K562 (cell line): Measurements from ENCODE around the gene PPP1R37. TPM values are rescaled to one million over a fixed set of nuclear protein-coding genes. Genes with fewer than 3 reads are reported as not detected.

ENCODE experiments used
- ADNP ChIP-seq: fragments of 200-800 bp; sonication (Bioruptor generic); IDR thresholded peaks from 2 replicates; pipeline ENCODE4 v1.6.1; 2016; ENCODE audit warnings: missing genetic modification characterization, missing compliant biosample characterization
- BCL6 ChIP-seq: fragments of 250-450 bp; sonication (Bioruptor Pico); IDR thresholded peaks from 2 replicates; pipeline ENCODE4 v1.4.0; 2020
- CTBP1 ChIP-seq: fragments of 450-650 bp; IDR thresholded peaks from 2 replicates; pipeline ENCODE4 v1.6.1; 2016; ENCODE audit warnings: borderline replicate concordance
- GABPB2 ChIP-seq: fragments of 250-450 bp; sonication (Bioruptor Pico); conservative IDR thresholded peaks from 2 replicates; pipeline ENCODE4 v1.5.1; 2021; ENCODE audit warnings: mild to moderate bottlenecking
- GTF2A2 ChIP-seq: IDR thresholded peaks from 2 replicates; pipeline ENCODE4 v1.6.1; 2016; ENCODE audit warnings: mild to moderate bottlenecking, missing genetic modification characterization, missing compliant biosample characterization
- JUN ChIP-seq, 2 experiments: sonication (generic) in 1 of 2; formaldehyde crosslinking in 1 of 2; IDR thresholded peaks; 2 replicates each; pipeline versions ENCODE4 v1.6.1 to v1.8.0; 2012 to 2022; ENCODE audit warnings: borderline replicate concordance in 2 of 2, mild to moderate bottlenecking in 2 of 2, improper control_type of control experiment in 1 of 2, low read depth in 1 of 2, low read length in 1 of 2, missing genetic modification reagents in 1 of 2
- MCM3 ChIP-seq: fragments of 450-650 bp; IDR thresholded peaks from 2 replicates; pipeline ENCODE4 v1.6.1; 2016
- NCOA2 ChIP-seq, 2 experiments: fragments of 450-650 bp; IDR thresholded peaks; 2 replicates each; pipeline ENCODE4 v1.6.1; 2018; ENCODE audit warnings: mild to moderate bottlenecking in 2 of 2, moderate library complexity in 1 of 2; ENCODE audit not compliant: partially characterized antibody in 2 of 2
- NUFIP1 ChIP-seq: fragments of 450-650 bp; IDR thresholded peaks from 2 replicates; pipeline ENCODE4 v1.6.1; 2018; ENCODE audit not compliant: partially characterized antibody
- PPARD ChIP-seq: fragments of 250-450 bp; sonication (Bioruptor Pico); IDR thresholded peaks from 2 replicates; pipeline ENCODE4 v1.8.0; 2022; ENCODE audit warnings: inconsistent platforms, mild to moderate bottlenecking, moderate library complexity
- RBFOX2 ChIP-seq: fragments of 200-400 bp; formaldehyde crosslinking; IDR thresholded peaks from 2 replicates; pipeline ENCODE4 v1.6.1; 2017; ENCODE audit warnings: low read depth, mild to moderate bottlenecking, low read length, moderate library complexity
- SMAD1 ChIP-seq: fragments of 150-350 bp; IDR thresholded peaks from 2 replicates; pipeline ENCODE4 v1.6.1; 2014; ENCODE audit warnings: low read length, low read depth; ENCODE audit not compliant: partially characterized antibody
- SNIP1 ChIP-seq: fragments of 450-650 bp; IDR thresholded peaks from 2 replicates; pipeline ENCODE4 v1.7.1; 2017; ENCODE audit warnings: low read depth, mild to moderate bottlenecking
- STAT5A ChIP-seq: IDR thresholded peaks from 2 replicates; pipeline ENCODE4 v1.6.1; 2012; ENCODE audit warnings: low read length, inconsistent platforms, borderline replicate concordance
- STAT5B ChIP-seq: fragments of 250-450 bp; sonication (Bioruptor Pico); IDR thresholded peaks from 2 replicates; pipeline ENCODE4 v1.8.0; 2021; ENCODE audit warnings: mild to moderate bottlenecking, inconsistent platforms
- TAF7 ChIP-seq: fragments of 450-650 bp; IDR thresholded peaks from 2 replicates; pipeline ENCODE4 v1.6.1; 2016; ENCODE audit warnings: missing genetic modification characterization, missing compliant biosample characterization
- TCF3 ChIP-seq: sonication (generic); formaldehyde crosslinking; IDR thresholded peaks from 2 replicates; pipeline ENCODE4 v1.4.0; 2020; ENCODE audit warnings: mild to moderate bottlenecking, missing genetic modification reagents
- U2AF2 ChIP-seq: fragments of 200-400 bp; formaldehyde crosslinking; optimal IDR thresholded peaks from 2 replicates; pipeline ENCODE3; 2017; ENCODE audit warnings: low read depth, mild to moderate bottlenecking, low read length
- XRCC3 ChIP-seq: fragments of 450-650 bp; IDR thresholded peaks from 2 replicates; pipeline ENCODE4 v1.6.1; 2017; ENCODE audit warnings: mild to moderate bottlenecking, moderate library complexity
- ZC3H11A ChIP-seq: IDR thresholded peaks from 2 replicates; pipeline ENCODE4 v1.6.1; 2012; ENCODE audit warnings: low read depth, low read length, improper control_type of control experiment
- ZFP36 ChIP-seq: fragments of 150-350 bp; IDR thresholded peaks from 2 replicates; pipeline ENCODE4 v1.6.1; 2018; ENCODE audit warnings: low read length, low read depth; ENCODE audit not compliant: partially characterized antibody
- ZFPM2 ChIP-seq: fragments of 250-450 bp; sonication (Bioruptor Pico); IDR thresholded peaks from 2 replicates; pipeline ENCODE4 v1.5.1; 2022; ENCODE audit warnings: mild to moderate bottlenecking
- ZNF239 ChIP-seq: fragments of 250-450 bp; sonication (Bioruptor Pico); IDR thresholded peaks from 2 replicates; pipeline ENCODE4 v1.4.0; 2020; ENCODE audit warnings: mild to moderate bottlenecking
- ZNF384 ChIP-seq: IDR thresholded peaks from 2 replicates; pipeline ENCODE4 v1.6.1; 2012; ENCODE audit warnings: low read depth, low read length, improper control_type of control experiment
- ZNF589 ChIP-seq: fragments of 200-800 bp; sonication (Bioruptor generic); IDR thresholded peaks from 2 replicates; pipeline ENCODE4 v1.6.1; 2016; ENCODE audit warnings: low read depth, missing genetic modification characterization, missing compliant biosample characterization
- polyA plus RNA-seq, 8 experiments: library from polyadenylated mRNA; depleted of rRNA in 4 of 8; stranded (reverse) in 5 of 8; unstranded in 3 of 8; fragments of >200 nt; fragmentation: Nextera tagmentation in 2 of 8; fragmentation: Illumina TruSeq in 1 of 8; extraction: Ambion mirVana in 2 of 8; extraction: Trizol in 1 of 8; gene quantifications; 2 replicates each; pipeline versions ENCODE4 v1.2.1 to v1.2.3, GENCODE V29; 2011 to 2014; ENCODE audit warnings: inconsistent platforms in 1 of 8, missing spikeins in 1 of 8
- total RNA-seq, 7 experiments: library from RNA; depleted of rRNA in 6 of 7; stranded (reverse); fragments of >200 nt in 6 of 7; fragmentation: Illumina TruSeq in 2 of 7; extraction: Trizol in 2 of 7; gene quantifications; 2 replicates each; pipeline versions ENCODE4 v1.2.1 to v1.2.3, GENCODE V29; 2011 to 2021; ENCODE audit warnings: low replicate concordance in 1 of 7
- TF ChIP-seq, protein P1 (sequence below): sonication (generic); formaldehyde crosslinking; IDR thresholded peaks from 2 replicates; pipeline ENCODE4 v1.8.0; 2022; ENCODE audit warnings: mild to moderate bottlenecking, missing genetic modification reagents
- TF ChIP-seq, protein P2 (sequence below): fragments of 250-450 bp; sonication (Bioruptor Pico); IDR thresholded peaks from 2 replicates; pipeline ENCODE4 v1.5.0; 2021
- TF ChIP-seq, protein P3 (sequence below): IDR thresholded peaks from 2 replicates; pipeline ENCODE4 v1.6.1; 2014; ENCODE audit warnings: antibody characterized with exemption

Gene PPP1R37
- total and polyA plus RNA-seq, 9 of the 15 experiments (the other 6 are each of a cell fraction or from before 2014, with no cell fraction given): 0.04 to 20.3 (median 7.3) TPM

DNA sequence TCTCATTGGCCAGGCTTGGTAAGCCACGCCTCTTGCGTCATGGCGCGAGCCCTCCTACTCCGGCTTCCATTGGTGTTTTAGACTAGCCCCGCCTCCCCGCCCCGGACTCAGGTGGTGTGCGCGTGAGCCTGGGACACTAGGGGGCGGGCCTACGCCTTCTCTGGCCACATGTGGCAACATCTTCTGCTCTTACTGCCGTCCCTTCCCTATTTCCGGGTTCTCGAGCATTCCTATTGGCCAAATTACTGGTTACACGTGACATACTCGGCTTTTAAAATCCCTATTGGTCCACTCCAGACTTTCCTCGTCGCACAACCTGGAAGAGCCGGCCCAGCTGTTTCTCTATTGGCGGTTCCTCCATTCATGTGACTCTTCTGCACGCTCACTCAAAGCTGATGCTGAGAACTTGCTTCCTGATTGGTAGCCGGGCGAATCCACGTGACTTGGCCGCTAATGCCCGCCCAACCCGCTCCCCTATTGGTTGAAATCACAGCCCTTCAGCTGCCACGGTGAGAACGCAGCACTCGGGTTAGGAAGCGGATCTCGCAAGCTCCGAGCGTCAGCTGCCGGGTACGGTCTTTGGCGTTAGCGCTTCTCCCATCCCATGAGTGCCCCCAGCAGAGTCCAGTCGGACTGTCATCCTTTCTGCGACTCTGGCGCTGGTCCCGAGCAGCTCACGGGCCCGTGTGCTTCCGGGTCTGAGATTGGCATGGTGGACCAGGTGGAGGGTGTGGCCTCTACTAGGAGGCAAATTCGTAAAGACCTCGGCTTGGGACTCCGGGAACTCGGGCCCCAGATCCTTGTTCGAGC, 85.5 kb downstream of the PPP1R37 start, which contains the start of gene BLOC1S3 (continued):
- TF ChIP-seq, protein P1, sequence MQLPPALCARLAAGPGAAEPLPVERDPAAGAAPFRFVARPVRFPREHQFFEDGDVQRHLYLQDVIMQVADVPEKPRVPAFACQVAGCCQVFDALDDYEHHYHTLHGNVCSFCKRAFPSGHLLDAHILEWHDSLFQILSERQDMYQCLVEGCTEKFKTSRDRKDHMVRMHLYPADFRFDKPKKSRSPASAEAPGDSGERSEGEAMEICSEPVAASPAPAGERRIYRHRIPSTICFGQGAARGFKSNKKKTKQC: no peak; the same call in 1 of the 2 replicates
- TF ChIP-seq CTBP1 (peak; percentile 82; the same call in 1 of the 2 replicates), TCF3 (CRISPR knock-in tag) (peak; percentile 15; the same call in 1 of the 2 replicates), U2AF2 (no peak), JUN (IDR thresholded peaks at IDR 0.05; ENCODE audit: borderline replicate concordance, low read depth, low read length) (no peak; the same call in 1 of the 2 replicates), JUN (CRISPR knock-in tag; IDR thresholded peaks at IDR 0.05; ENCODE audit: borderline replicate concordance) (no peak; the same call in 1 of the 2 replicates), ZFP36 (no peak), GTF2A2 (tag) (no peak), PPARD (no peak), NUFIP1 (no peak), GABPB2 (CRISPR knock-in tag) (no peak), ZNF589 (CRISPR knock-in tag) (no peak), SNIP1 (no peak), ZFPM2 (CRISPR knock-in tag) (peak; percentile 68; the same call in 1 of the 2 replicates), RBFOX2 (peak; percentile 66), BCL6 (CRISPR knock-in tag) (no peak), ZC3H11A (no peak), STAT5A (no peak), NCOA2 (IDR thresholded peaks at IDR 0.05; ENCODE audit: partially characterized antibody in 2 of 2) (no peak), XRCC3 (no peak), STAT5B (no peak), ZNF239 (CRISPR knock-in tag) (no peak), TAF7 (no peak), ADNP (tag) (no peak), SMAD1 (no peak), MCM3 (no peak), ZNF384 (no peak)
- TF ChIP-seq, protein P2, sequence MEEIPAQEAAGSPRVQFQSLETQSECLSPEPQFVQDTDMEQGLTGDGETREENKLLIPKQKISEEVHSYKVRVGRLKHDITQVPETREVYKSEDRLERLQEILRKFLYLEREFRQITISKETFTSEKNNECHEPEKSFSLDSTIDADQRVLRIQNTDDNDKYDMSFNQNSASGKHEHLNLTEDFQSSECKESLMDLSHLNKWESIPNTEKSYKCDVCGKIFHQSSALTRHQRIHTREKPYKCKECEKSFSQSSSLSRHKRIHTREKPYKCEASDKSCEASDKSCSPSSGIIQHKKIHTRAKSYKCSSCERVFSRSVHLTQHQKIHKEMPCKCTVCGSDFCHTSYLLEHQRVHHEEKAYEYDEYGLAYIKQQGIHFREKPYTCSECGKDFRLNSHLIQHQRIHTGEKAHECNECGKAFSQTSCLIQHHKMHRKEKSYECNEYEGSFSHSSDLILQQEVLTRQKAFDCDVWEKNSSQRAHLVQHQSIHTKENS: no peak
- TF ChIP-seq, protein P3, sequence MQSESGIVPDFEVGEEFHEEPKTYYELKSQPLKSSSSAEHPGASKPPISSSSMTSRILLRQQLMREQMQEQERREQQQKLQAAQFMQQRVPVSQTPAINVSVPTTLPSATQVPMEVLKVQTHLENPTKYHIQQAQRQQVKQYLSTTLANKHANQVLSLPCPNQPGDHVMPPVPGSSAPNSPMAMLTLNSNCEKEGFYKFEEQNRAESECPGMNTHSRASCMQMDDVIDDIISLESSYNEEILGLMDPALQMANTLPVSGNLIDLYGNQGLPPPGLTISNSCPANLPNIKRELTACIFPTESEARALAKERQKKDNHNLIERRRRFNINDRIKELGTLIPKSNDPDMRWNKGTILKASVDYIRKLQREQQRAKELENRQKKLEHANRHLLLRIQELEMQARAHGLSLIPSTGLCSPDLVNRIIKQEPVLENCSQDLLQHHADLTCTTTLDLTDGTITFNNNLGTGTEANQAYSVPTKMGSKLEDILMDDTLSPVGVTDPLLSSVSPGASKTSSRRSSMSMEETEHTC: peak; percentile 64; the same call in 1 of the 2 replicates
